Measurements from ENCODE around the gene REEP6.
"Not testable (repeated sequence)": the region's sequence is repeated elsewhere in the genome, so short reads cannot be mapped to it uniquely, and the experiment has no call there.

GRCh38 chr19:1535699-1536098, 44.7 kb downstream of the REEP6 start:
- TF ChIP-seq CTCF (IDR thresholded peaks at IDR 0.05; ENCODE audit: insufficient read depth, low read length, poor library complexity, severe bottlenecking); EZH2phosphoT487 (conservative IDR thresholded peaks at IDR 0.05; ENCODE audit: low read length): not testable (repeated sequence)

Data from SU-DHL-6 (cell line).